ENCODE results near the gene EXOC6B. TPM values are rescaled to one million over a fixed set of nuclear protein-coding genes. Genes with fewer than 3 reads are reported as not detected.

EXOC6B gene
- total and polyA plus RNA-seq, 8 donors, result 3.4 to 57.2 (median 27.1) TPM

DNA sequence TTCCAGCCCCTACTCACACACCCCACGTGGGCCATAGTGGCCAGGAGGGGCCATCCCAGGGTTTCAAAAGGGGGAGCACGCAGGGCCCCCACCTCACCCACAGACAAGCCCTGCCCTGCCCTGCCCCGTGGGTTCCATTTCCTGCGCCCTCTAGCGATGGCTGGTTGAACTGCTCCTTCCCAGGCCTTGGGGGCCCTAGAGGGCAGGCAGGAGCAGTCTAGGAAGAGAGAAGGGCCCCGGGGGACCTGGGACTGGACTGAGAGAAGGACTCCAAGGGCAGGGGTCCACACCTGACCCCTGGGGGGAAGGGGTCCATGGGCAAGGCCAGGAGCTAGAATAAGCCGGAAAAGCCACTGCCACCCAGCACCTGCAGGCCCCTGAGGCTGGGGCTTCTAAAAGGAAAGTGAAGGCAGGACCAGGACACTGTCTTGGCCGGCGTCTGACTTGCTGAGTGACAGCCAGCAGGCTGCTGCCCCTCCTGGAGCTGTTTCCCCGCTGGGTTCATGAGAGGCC lies 688.3 kb downstream of the EXOC6B start:
- peak; percentile 64 to 75 for DNase-seq
- no peaks in the 10 kb centered on the region for H3K36me3 ChIP-seq
- intact Hi-C loops (cut with DNase I; ENCODE audit: low total_unique reads), result no loop called here
- H3K9me3 ChIP-seq, result no peaks in the 10 kb centered on the region
- H3K27me3 ChIP-seq, result peaks cover 0 to 11% (median 0%) of the 10 kb centered on the region in 3 donors
- H3K4me1 ChIP-seq, result peaks cover 10 to 27% (median 21%) of the 10 kb centered on the region in 4 donors
- no peak overlapping the region for H3K4me3 ChIP-seq
- WGBS, 5 donors, result 23 to 37% (median 25%) methylated on average over 6 to 10 of the region's 10 CpGs
- H3K27ac ChIP-seq, result no peak overlapping the region
- TF ChIP-seq, protein P1, sequence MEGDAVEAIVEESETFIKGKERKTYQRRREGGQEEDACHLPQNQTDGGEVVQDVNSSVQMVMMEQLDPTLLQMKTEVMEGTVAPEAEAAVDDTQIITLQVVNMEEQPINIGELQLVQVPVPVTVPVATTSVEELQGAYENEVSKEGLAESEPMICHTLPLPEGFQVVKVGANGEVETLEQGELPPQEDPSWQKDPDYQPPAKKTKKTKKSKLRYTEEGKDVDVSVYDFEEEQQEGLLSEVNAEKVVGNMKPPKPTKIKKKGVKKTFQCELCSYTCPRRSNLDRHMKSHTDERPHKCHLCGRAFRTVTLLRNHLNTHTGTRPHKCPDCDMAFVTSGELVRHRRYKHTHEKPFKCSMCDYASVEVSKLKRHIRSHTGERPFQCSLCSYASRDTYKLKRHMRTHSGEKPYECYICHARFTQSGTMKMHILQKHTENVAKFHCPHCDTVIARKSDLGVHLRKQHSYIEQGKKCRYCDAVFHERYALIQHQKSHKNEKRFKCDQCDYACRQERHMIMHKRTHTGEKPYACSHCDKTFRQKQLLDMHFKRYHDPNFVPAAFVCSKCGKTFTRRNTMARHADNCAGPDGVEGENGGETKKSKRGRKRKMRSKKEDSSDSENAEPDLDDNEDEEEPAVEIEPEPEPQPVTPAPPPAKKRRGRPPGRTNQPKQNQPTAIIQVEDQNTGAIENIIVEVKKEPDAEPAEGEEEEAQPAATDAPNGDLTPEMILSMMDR (IDR thresholded peaks at IDR 0.05), result peak in 5 of 7 experiments; percentile 58 to 86 (median 84)
- TF ChIP-seq POLR2A (IDR thresholded peaks at IDR 0.05) (no peak), POLR2AphosphoS5 (IDR thresholded peaks at IDR 0.05) (no peak)

DNA sequence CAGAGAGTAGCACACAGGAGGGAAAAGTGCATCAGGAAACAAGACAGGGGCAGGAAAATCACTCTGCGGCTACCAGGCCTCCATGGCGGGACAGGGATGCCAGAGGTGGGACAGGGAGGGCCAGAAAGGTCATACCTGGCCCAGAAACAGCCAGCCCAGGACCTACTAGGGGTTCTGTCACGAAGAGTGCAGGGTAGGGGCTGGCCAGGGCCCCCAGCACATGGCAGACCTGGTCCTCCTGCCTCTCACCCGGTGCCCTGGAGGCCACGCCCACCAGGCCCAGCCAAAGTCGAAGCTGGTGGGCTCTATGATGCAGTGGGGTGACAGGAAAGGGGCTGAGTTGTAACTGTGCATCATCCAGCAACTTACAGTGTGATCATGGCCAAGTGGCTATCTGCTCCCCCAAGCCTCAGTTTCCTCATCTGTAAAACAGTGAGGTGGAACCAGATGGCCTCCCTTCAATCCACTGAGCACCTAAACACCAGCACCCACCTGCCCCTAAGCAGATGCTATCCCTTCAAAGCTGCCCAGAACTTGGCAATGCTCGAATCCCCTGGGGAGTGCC lies 688.8 kb downstream of the EXOC6B start:
- no peak for DNase-seq
- Histone ChIP-seq H3K4me1 (peaks cover 10 to 21% (median 18%) of the 10 kb centered on the region in 4 donors), H3K27ac (no peak overlapping the region), H3K36me3 (no peaks in the 10 kb centered on the region), H3K27me3 (peaks cover 0 to 12% (median 0%) of the 10 kb centered on the region in 3 donors), H3K9me3 (no peaks in the 10 kb centered on the region), H3K4me3 (no peak overlapping the region)
- intact Hi-C loops (cut with DNase I; ENCODE audit: low total_unique reads), result no loop called here
- WGBS, 5 donors, result 47 to 62% (median 58%) methylated on average over 5 to 7 of the region's 7 CpGs
- TF ChIP-seq POLR2AphosphoS5 (IDR thresholded peaks at IDR 0.05) (no peak), EP300 (IDR thresholded peaks at IDR 0.05) (no peak), POLR2A (IDR thresholded peaks at IDR 0.05) (no peak)
- TF ChIP-seq, protein P1 (IDR thresholded peaks at IDR 0.05), result no peak

- no peak for TF ChIP-seq EP300 (IDR thresholded peaks at IDR 0.05)
- H3K27me3 ChIP-seq, result peaks cover 0 to 19% (median 0%) of the 10 kb centered on the region in 3 donors
- intact Hi-C loops (cut with DNase I; ENCODE audit: low total_unique reads), result no loop called here
- H3K4me3 ChIP-seq, result no peak overlapping the region
- DNase-seq, result no peak
- WGBS, 5 donors, result 73 to 82% (median 79%) methylated on average over 10 of the region's 10 CpGs
- H3K27ac ChIP-seq, result no peak overlapping the region
- H3K36me3 ChIP-seq, result no peaks in the 10 kb centered on the region
- H3K9me3 ChIP-seq, result no peaks in the 10 kb centered on the region
- H3K4me1 ChIP-seq, result peaks cover 10 to 21% (median 18%) of the 10 kb centered on the region in 4 donors
Observed at GRCh38 chr2:72136331-72136730, 689.5 kb downstream of the EXOC6B start.

GRCh38 chr2:72135921-72136320 lies 689.9 kb downstream of the EXOC6B start:
- Histone ChIP-seq H3K36me3 (no peaks in the 10 kb centered on the region), H3K9me3 (no peaks in the 10 kb centered on the region), H3K4me3 (no peak overlapping the region), H3K4me1 (peaks cover 10 to 21% (median 18%) of the 10 kb centered on the region in 4 donors), H3K27ac (no peak overlapping the region), H3K27me3 (peaks cover 0 to 23% (median 0%) of the 10 kb centered on the region in 3 donors)
- TF ChIP-seq POLR2AphosphoS5 (IDR thresholded peaks at IDR 0.05), result no peak
- TF ChIP-seq, protein P1 (IDR thresholded peaks at IDR 0.05), result no peak
- TF ChIP-seq EP300 (IDR thresholded peaks at IDR 0.05), result no peak
- TF ChIP-seq POLR2A (IDR thresholded peaks at IDR 0.05), result no peak
- intact Hi-C loops (cut with DNase I; ENCODE audit: low total_unique reads), result no loop called here
- WGBS, 5 donors, result 75 to 88% (median 82%) methylated on average over 8 of the region's 8 CpGs
- DNase-seq, result no peak

All from stomach (tissue), 9 donors.